ENCODE results near the gene RASAL1. TPM values are rescaled to one million over a fixed set of nuclear protein-coding genes. Genes with fewer than 3 reads are reported as not detected.

The RASAL1 gene
- total and polyA plus RNA-seq, 2 experiments from 2014 or later: 2.7 to 8.2 TPM

GRCh38 chr12:113088971-113089756 lies 46.4 kb downstream of the RASAL1 start:
- H3K27ac ChIP-seq (ENCODE audit: low read depth): no peak overlapping the region
- H3K27me3 ChIP-seq (ENCODE audit: insufficient read depth): no peaks in the 10 kb centered on the region
- H3F3A ChIP-seq (replicated peaks; ENCODE audit: low read depth): no peaks in the 10 kb centered on the region
- no peaks in the 10 kb centered on the region for H3K79me2 ChIP-seq (replicated peaks; ENCODE audit: insufficient read depth)
- no peaks in the 10 kb centered on the region for H3K36me3 ChIP-seq (ENCODE audit: insufficient read depth)
- no peak overlapping the region for H3K4me3 ChIP-seq
- H3K9me2 ChIP-seq (ENCODE audit: insufficient read depth): no peaks in the 10 kb centered on the region
- H3K4me2 ChIP-seq: no peak overlapping the region
- H4K20me1 ChIP-seq (replicated peaks; ENCODE audit: insufficient read depth): no peaks in the 10 kb centered on the region; the same call in 1 of the 2 replicates
- Mint-ChIP-seq H3K27ac (no peak overlapping the region), H3K9me3 (no peaks in the 10 kb centered on the region), H3K27me3 (ENCODE audit: insufficient read depth, low read depth, poor library complexity) (peaks cover 22% of the 10 kb centered on the region), H3K4me1 (peaks cover 34% of the 10 kb centered on the region), H3K4me3 (no peak overlapping the region), H3K36me3 (ENCODE audit: low read depth) (no peaks in the 10 kb centered on the region; the same call in 2 of the 3 replicates)
- TF ChIP-seq POLR2AphosphoS5 (IDR thresholded peaks at IDR 0.05; ENCODE audit: low read depth) (no peak), EZH2phosphoT487 (IDR thresholded peaks at IDR 0.05; ENCODE audit: unreplicated experiment) (no peak), STAT1 (IDR thresholded peaks at IDR 0.05; ENCODE audit: unreplicated experiment) (no peak), ZNF114 (CRISPR knock-in tag; IDR thresholded peaks at IDR 0.05) (no peak), CTCF (conservative IDR thresholded peaks at IDR 0.05; ENCODE audit: low read depth in 2 of 2) (no peak), EZH2 (IDR thresholded peaks at IDR 0.05; ENCODE audit: low read depth, unreplicated experiment) (no peak)
- TF ChIP-seq, protein P1, sequence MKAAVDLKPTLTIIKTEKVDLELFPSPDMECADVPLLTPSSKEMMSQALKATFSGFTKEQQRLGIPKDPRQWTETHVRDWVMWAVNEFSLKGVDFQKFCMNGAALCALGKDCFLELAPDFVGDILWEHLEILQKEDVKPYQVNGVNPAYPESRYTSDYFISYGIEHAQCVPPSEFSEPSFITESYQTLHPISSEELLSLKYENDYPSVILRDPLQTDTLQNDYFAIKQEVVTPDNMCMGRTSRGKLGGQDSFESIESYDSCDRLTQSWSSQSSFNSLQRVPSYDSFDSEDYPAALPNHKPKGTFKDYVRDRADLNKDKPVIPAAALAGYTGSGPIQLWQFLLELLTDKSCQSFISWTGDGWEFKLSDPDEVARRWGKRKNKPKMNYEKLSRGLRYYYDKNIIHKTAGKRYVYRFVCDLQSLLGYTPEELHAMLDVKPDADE (IDR thresholded peaks at IDR 0.05): no peak
- TF ChIP-seq, protein P2, sequence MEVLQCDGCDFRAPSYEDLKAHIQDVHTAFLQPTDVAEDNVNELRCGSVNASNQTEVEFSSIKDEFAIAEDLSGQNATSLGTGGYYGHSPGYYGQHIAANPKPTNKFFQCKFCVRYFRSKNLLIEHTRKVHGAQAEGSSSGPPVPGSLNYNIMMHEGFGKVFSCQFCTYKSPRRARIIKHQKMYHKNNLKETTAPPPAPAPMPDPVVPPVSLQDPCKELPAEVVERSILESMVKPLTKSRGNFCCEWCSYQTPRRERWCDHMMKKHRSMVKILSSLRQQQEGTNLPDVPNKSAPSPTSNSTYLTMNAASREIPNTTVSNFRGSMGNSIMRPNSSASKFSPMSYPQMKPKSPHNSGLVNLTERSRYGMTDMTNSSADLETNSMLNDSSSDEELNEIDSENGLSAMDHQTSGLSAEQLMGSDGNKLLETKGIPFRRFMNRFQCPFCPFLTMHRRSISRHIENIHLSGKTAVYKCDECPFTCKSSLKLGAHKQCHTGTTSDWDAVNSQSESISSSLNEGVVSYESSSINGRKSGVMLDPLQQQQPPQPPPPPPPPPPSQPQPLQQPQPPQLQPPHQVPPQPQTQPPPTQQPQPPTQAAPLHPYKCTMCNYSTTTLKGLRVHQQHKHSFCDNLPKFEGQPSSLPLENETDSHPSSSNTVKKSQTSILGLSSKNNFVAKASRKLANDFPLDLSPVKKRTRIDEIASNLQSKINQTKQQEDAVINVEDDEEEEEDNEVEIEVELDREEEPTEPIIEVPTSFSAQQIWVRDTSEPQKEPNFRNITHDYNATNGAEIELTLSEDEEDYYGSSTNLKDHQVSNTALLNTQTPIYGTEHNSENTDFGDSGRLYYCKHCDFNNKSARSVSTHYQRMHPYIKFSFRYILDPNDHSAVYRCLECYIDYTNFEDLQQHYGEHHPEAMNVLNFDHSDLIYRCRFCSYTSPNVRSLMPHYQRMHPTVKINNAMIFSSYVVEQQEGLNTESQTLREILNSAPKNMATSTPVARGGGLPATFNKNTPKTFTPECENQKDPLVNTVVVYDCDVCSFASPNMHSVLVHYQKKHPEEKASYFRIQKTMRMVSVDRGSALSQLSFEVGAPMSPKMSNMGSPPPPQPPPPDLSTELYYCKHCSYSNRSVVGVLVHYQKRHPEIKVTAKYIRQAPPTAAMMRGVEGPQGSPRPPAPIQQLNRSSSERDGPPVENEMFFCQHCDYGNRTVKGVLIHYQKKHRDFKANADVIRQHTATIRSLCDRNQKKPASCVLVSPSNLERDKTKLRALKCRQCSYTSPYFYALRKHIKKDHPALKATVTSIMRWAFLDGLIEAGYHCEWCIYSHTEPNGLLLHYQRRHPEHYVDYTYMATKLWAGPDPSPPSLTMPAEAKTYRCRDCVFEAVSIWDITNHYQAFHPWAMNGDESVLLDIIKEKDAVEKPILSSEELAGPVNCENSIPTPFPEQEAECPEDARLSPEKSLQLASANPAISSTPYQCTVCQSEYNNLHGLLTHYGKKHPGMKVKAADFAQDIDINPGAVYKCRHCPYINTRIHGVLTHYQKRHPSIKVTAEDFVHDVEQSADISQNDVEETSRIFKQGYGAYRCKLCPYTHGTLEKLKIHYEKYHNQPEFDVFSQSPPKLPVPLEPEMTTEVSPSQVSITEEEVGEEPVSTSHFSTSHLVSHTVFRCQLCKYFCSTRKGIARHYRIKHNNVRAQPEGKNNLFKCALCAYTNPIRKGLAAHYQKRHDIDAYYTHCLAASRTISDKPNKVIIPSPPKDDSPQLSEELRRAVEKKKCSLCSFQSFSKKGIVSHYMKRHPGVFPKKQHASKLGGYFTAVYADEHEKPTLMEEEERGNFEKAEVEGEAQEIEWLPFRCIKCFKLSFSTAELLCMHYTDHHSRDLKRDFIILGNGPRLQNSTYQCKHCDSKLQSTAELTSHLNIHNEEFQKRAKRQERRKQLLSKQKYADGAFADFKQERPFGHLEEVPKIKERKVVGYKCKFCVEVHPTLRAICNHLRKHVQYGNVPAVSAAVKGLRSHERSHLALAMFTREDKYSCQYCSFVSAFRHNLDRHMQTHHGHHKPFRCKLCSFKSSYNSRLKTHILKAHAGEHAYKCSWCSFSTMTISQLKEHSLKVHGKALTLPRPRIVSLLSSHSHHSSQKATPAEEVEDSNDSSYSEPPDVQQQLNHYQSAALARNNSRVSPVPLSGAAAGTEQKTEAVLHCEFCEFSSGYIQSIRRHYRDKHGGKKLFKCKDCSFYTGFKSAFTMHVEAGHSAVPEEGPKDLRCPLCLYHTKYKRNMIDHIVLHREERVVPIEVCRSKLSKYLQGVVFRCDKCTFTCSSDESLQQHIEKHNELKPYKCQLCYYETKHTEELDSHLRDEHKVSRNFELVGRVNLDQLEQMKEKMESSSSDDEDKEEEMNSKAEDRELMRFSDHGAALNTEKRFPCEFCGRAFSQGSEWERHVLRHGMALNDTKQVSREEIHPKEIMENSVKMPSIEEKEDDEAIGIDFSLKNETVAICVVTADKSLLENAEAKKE (CRISPR knock-in tag; IDR thresholded peaks at IDR 0.05): no peak
- ATAC-seq (no peak), DNase-seq (ENCODE audit: low spot score) (no peak)
- peaks cover 6% of the 10 kb centered on the region; the same call in 1 of the 2 replicates for H3K4me1 ChIP-seq (ENCODE audit: insufficient read depth)
- H2AFZ ChIP-seq: no peak overlapping the region

Data from GM23338 (cell line).